GM18907 (cell line): ENCODE measurements around the gene SHPK.

Source experiments
- ATAC-seq: cut with Tn5 transposase; IDR thresholded peaks from one replicate; pipeline ENCODE4 v1.9.1; 2021; ENCODE audit warnings: mild to moderate bottlenecking, moderate library complexity; ENCODE audit not compliant: unreplicated experiment

SHPK gene

DNA sequence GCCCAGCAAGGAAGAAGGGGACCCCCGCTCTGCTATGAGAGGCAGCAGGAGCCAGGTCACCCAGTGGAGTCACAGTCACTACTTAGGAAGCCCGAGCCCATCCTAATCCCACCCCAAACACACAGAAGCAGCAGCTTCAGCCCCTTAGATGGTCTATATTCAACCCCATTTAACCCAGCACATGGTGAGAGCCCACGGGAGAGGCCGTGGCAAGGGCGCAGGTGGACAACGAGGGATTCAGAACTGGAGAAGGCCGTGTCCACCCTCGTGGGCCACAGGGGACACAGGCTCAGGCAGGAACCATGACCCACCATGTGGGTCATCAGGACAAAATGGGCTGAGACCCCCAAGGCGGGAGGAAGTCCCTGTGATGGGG, 76.8 kb downstream of the SHPK start:
- ATAC-seq: no peak

DNA sequence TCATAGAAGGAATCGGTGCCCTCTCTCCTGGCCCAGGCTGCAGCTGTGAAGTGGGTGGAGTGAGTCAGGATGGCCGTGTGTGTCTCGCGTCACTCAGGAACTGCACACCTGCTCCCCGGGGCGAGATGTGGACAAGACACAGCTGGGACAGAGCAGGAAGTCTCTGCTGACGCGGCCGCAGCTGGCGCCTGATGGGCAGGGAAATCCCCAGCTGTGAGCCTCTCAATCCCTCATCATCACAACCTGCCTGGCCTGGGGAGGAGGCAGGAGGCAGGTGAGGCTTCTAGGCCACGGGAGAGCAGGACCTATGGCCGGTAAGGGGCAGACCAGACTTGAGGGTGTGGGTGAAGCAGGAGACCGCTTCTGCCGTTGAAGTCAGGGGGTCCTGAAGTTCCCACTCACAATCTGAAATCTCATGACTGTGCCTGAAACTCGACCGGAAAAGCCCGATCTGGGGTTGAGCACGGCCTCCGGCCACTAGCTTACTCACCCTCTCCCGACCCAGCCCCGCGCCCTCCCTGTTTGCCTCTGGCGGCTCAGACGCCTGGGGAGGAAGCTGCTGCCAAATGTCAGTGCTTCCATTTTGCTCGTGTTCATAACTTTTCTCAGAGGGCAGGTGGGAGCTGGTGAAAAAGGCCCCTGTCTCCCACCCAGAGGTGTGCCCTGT, 77.3 kb downstream of the SHPK start:
- peak; percentile 70 for ATAC-seq
